GM19397 (cell line): ENCODE measurements around the gene S1PR3.
"Not testable (repeated sequence)": the region's sequence is repeated elsewhere in the genome, so short reads cannot be mapped to it uniquely, and the experiment has no call there.

Source experiments
- ATAC-seq: cut with Tn5 transposase; IDR thresholded peaks from one replicate; pipeline ENCODE4 v1.9.1; 2021; ENCODE audit warnings: mild to moderate bottlenecking, moderate library complexity; ENCODE audit not compliant: unreplicated experiment

Gene S1PR3

GRCh38 chr9:88991066-88992034, at the start of gene S1PR3:
Gene S1PR3, plus strand, starts transcription at chr9:88991468. Its CDS starts 9,733 bp downstream, at chr9:89001201.
- ATAC-seq = no peak

- ATAC-seq = not testable (repeated sequence)
These were observed 49.7 kb upstream of the S1PR3 start for GRCh38 chr9:88941586-88941985.

- ATAC-seq = no peak
These were observed 48.9 kb upstream of the S1PR3 start for GRCh38 chr9:88942411-88942810.

- no peak for ATAC-seq
These were observed 45.5 kb upstream of the S1PR3 start for GRCh38 chr9:88945636-88946333.

- no peak for ATAC-seq
These were observed 43.4 kb upstream of the S1PR3 start for GRCh38 chr9:88947581-88948573.

- ATAC-seq = no peak
These were observed 41.8 kb upstream of the S1PR3 start for GRCh38 chr9:88949425-88949824.

- ATAC-seq = no peak
These were observed 41.3 kb upstream of the S1PR3 start for GRCh38 chr9:88949961-88950340.

GRCh38 chr9:88950341-88951154, 40.7 kb upstream of the S1PR3 start:
- ATAC-seq = no peak

GRCh38 chr9:88951155-88951542, 40.1 kb upstream of the S1PR3 start:
- ATAC-seq = no peak

- ATAC-seq = no peak
These were observed 39.1 kb upstream of the S1PR3 start for GRCh38 chr9:88952086-88952615.

- ATAC-seq = no peak
These were observed 38.3 kb upstream of the S1PR3 start for GRCh38 chr9:88952976-88953375.

- no peak for ATAC-seq
These were observed 37.8 kb upstream of the S1PR3 start for GRCh38 chr9:88953381-88954029.

GRCh38 chr9:88954066-88954465, 37.2 kb upstream of the S1PR3 start:
- no peak for ATAC-seq

- no peak for ATAC-seq
These were observed 33.7 kb upstream of the S1PR3 start for GRCh38 chr9:88957526-88957925.

- ATAC-seq = no peak
These were observed 31.4 kb upstream of the S1PR3 start for GRCh38 chr9:88959727-88960469.

- no peak for ATAC-seq
These were observed 30.6 kb upstream of the S1PR3 start for GRCh38 chr9:88960632-88961031.

GRCh38 chr9:88965473-88965872, 25.8 kb upstream of the S1PR3 start:
- no peak for ATAC-seq

GRCh38 chr9:88966894-88967676, 24.2 kb upstream of the S1PR3 start:
- ATAC-seq = no peak
